GM19025 (cell line): ENCODE data around the gene POU2AF3.

Experiments used
- ATAC-seq: cut with Tn5 transposase; IDR thresholded peaks from one replicate; pipeline ENCODE4 v1.9.1; 2021; ENCODE audit warnings: mild to moderate bottlenecking, low read depth, moderate library complexity; ENCODE audit not compliant: unreplicated experiment

POU2AF3 gene

GRCh38 chr11:111324277-111324720 is 26.0 kb downstream of the POU2AF3 start:
- no peak for ATAC-seq

- no peak for ATAC-seq
Observed at GRCh38 chr11:111325259-111325658, 26.9 kb downstream of the POU2AF3 start.

GRCh38 chr11:111326824-111327223 is 28.5 kb downstream of the POU2AF3 start:
- no peak for ATAC-seq

- no peak for ATAC-seq
Observed at GRCh38 chr11:111327908-111328624, 29.7 kb downstream of the POU2AF3 start.

- ATAC-seq, result no peak
Observed at GRCh38 chr11:111329306-111330204, 31.2 kb downstream of the POU2AF3 start.

- ATAC-seq, result no peak
Observed at GRCh38 chr11:111330234-111330893, 32.0 kb downstream of the POU2AF3 start.

GRCh38 chr11:111331711-111332479 is 33.5 kb downstream of the POU2AF3 start:
- ATAC-seq, result no peak

GRCh38 chr11:111334532-111335502 is 36.5 kb downstream of the POU2AF3 start:
- ATAC-seq, result no peak

GRCh38 chr11:111335549-111335948 is 37.2 kb downstream of the POU2AF3 start:
- ATAC-seq, result no peak

GRCh38 chr11:111336062-111336461 is 37.7 kb downstream of the POU2AF3 start:
- no peak for ATAC-seq

- ATAC-seq, result no peak
Observed at GRCh38 chr11:111336582-111337256, 38.4 kb downstream of the POU2AF3 start.

- no peak for ATAC-seq
Observed at GRCh38 chr11:111339758-111340388, 41.5 kb downstream of the POU2AF3 start.

- no peak for ATAC-seq
Observed at GRCh38 chr11:111342329-111342728, 44.0 kb downstream of the POU2AF3 start.

GRCh38 chr11:111344032-111344431 is 45.7 kb downstream of the POU2AF3 start:
- ATAC-seq, result no peak

GRCh38 chr11:111347002-111347722 is 48.8 kb downstream of the POU2AF3 start:
- ATAC-seq, result no peak

- no peak for ATAC-seq
Observed at GRCh38 chr11:111347723-111348115, 49.4 kb downstream of the POU2AF3 start.

GRCh38 chr11:111348147-111348546 is 49.8 kb downstream of the POU2AF3 start:
- no peak for ATAC-seq
